Measurements from ENCODE around the gene CYBA. TPM values are rescaled to one million over a fixed set of nuclear protein-coding genes. Genes with fewer than 3 reads are reported as not detected.

CYBA gene
- total RNA-seq, 2 donors from 2014 or later, result 368 to 389 TPM

DNA sequence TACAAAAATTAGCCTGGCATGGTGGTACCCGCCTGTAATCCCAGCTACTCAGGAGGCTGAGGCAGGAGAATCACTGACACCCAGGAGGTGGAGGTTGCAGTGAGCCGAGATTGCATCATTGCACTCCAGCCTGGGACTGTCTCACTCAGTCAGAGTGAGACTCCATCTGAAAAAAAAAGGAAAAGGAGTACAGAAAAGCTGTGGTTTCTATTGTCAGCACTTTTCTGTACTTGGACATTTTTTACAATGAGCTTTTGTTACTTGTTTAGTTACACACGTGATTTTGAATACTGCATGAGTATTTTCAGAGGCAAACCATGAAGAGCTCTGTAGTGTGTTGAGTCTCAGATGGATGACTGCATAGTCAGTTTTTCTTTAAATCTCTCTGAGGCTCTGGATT lies 54.4 kb downstream of the CYBA start:
- H3K9ac ChIP-seq (ENCODE audit: low read depth in 2 of 2, low read length in 2 of 2), result no peak overlapping the region
- TF ChIP-seq CTCF (IDR thresholded peaks at IDR 0.05), result no peak
- no peaks in the 10 kb centered on the region for H3K27me3 ChIP-seq
- H3K4me3 ChIP-seq, result no peak overlapping the region
- intact Hi-C loops (cut with DNase I), result no loop called here
- no peaks in the 10 kb centered on the region for H3K4me1 ChIP-seq
- DNase-seq, result no peak
- peaks cover 14% of the 10 kb centered on the region for H3K36me3 ChIP-seq
- no peak overlapping the region for H3K27ac ChIP-seq
- H3K9me3 ChIP-seq, result no peaks in the 10 kb centered on the region

GRCh38 chr16:88595921-88596320 lies 54.9 kb downstream of the CYBA start:
- H3K4me1 ChIP-seq, result no peaks in the 10 kb centered on the region
- H3K27ac ChIP-seq, result no peak overlapping the region
- no peak for DNase-seq
- peaks cover 14% of the 10 kb centered on the region for H3K36me3 ChIP-seq
- no peaks in the 10 kb centered on the region for H3K27me3 ChIP-seq
- no peaks in the 10 kb centered on the region for H3K9me3 ChIP-seq
- intact Hi-C loops (cut with DNase I), result no loop called here
- TF ChIP-seq CTCF (IDR thresholded peaks at IDR 0.05), result no peak
- no peak overlapping the region for H3K9ac ChIP-seq (ENCODE audit: low read depth in 2 of 2, low read length in 2 of 2)
- no peak overlapping the region for H3K4me3 ChIP-seq

DNA sequence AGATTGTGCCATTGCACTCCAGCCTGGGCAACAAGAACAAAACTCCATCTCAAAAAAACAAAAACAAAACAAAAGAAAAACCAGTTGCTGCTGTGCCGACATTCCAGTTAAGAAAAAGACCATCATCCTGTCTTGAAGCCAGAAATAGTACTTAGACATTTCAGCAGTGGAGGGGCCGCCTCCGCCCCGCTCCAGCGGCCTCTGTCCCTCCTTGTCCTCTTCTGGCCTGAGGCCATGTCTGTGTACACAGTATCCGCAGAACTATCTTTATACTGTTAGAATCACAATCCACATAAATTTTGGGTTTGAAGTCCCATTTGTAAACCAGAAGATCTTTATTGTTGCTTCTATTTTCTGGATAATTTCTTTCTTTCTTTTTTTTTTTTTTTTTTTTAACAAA lies 55.8 kb downstream of the CYBA start:
- no peaks in the 10 kb centered on the region for H3K9me3 ChIP-seq
- H3K4me3 ChIP-seq, result no peak overlapping the region
- no peaks in the 10 kb centered on the region for H3K4me1 ChIP-seq
- no peak for DNase-seq
- no peak for TF ChIP-seq CTCF (IDR thresholded peaks at IDR 0.05)
- H3K36me3 ChIP-seq, result peaks cover 11% of the 10 kb centered on the region
- no peak overlapping the region for H3K9ac ChIP-seq (ENCODE audit: low read depth in 2 of 2, low read length in 2 of 2)
- no peak overlapping the region for H3K27ac ChIP-seq
- intact Hi-C loops (cut with DNase I), result no loop called here
- H3K27me3 ChIP-seq, result no peaks in the 10 kb centered on the region

GRCh38 chr16:88593910-88594309 lies 56.9 kb downstream of the CYBA start:
- no peak overlapping the region for H3K4me3 ChIP-seq

GRCh38 chr16:88593489-88593888 lies 57.4 kb downstream of the CYBA start:
- Histone ChIP-seq H3K9ac (ENCODE audit: low read depth in 2 of 2, low read length in 2 of 2) (no peak overlapping the region), H3K36me3 (peaks cover 4% of the 10 kb centered on the region), H3K9me3 (no peaks in the 10 kb centered on the region), H3K27me3 (no peaks in the 10 kb centered on the region), H3K4me1 (no peaks in the 10 kb centered on the region), H3K4me3 (no peak overlapping the region), H3K27ac (no peak overlapping the region)
- TF ChIP-seq CTCF (IDR thresholded peaks at IDR 0.05), result no peak
- DNase-seq, result no peak
- intact Hi-C loops (cut with DNase I), result no loop called here

More at GRCh38 chr16:88593910-88594309, 56.9 kb downstream of the CYBA start:
- peaks cover 6% of the 10 kb centered on the region for H3K36me3 ChIP-seq
- intact Hi-C loops (cut with DNase I), result no loop called here
- H3K9me3 ChIP-seq, result no peaks in the 10 kb centered on the region
- H3K27me3 ChIP-seq, result no peaks in the 10 kb centered on the region
- H3K27ac ChIP-seq, result no peak overlapping the region
- no peak for TF ChIP-seq CTCF (IDR thresholded peaks at IDR 0.05)
- no peak overlapping the region for H3K9ac ChIP-seq (ENCODE audit: low read depth in 2 of 2, low read length in 2 of 2)
- H3K4me1 ChIP-seq, result no peaks in the 10 kb centered on the region
- DNase-seq, result no peak

Other genes with a start within 250 kb of the CYBA start
- 10 to 100 TPM in 1 of 2 donors, 1 to 10 TPM in 1; 6.6 to 12.5 TPM for gene ZFPM1, start 197.8 kb downstream of the CYBA start, total RNA-seq
- gene ZC3H18, start 80.7 kb downstream of the CYBA start, total RNA-seq, result 10 to 100 TPM; 31.9 to 66.3 TPM
- gene IL17C, start 12.5 kb downstream of the CYBA start, total RNA-seq, result not detected
- 100 to 1,000 TPM in 1 of 2 donors, 10 to 100 TPM in 1; 86.2 to 132 TPM for gene MVD, start 12.0 kb upstream of the CYBA start, total RNA-seq
- gene SNAI3, start 35.5 kb upstream of the CYBA start, total RNA-seq, result under 1 TPM; 0.25 to 0.40 TPM
- 1 to 10 TPM; 9.2 to 9.3 TPM for gene RNF166, start 55.4 kb upstream of the CYBA start, total RNA-seq
- gene CTU2, start 55.5 kb upstream of the CYBA start, total RNA-seq, result 10 to 100 TPM in 1 of 2 donors, 1 to 10 TPM in 1; 7.8 to 23.1 TPM
- gene PIEZO1, start 134.2 kb upstream of the CYBA start, total RNA-seq, result 100 to 1,000 TPM; 104 to 118 TPM
- gene CDT1, start 152.7 kb upstream of the CYBA start, total RNA-seq, result 10 to 100 TPM; 14.9 to 71.7 TPM
- gene APRT, start 160.9 kb upstream of the CYBA start, total RNA-seq, result 100 to 1,000 TPM; 103 to 273 TPM
- 10 to 100 TPM; 22.8 to 44.5 TPM for gene GALNS, start 205.9 kb upstream of the CYBA start, total RNA-seq
- gene TRAPPC2L, start 206.1 kb upstream of the CYBA start, total RNA-seq, result 10 to 100 TPM; 33.8 to 57.3 TPM
- not detected for gene PABPN1L, start 215.6 kb upstream of the CYBA start, total RNA-seq